HepG2 (cell line): ENCODE results near the gene ZNF91. TPM values are rescaled to one million over a fixed set of nuclear protein-coding genes. Genes with fewer than 3 reads are reported as not detected.

ENCODE experiments used
- ATAC-seq: fragments of 200-7000 bp; cut with Tn5 transposase; 3 replicates; pipeline ENCODE4 v1.9.1; 2020; ENCODE audit warnings: mild to moderate bottlenecking, moderate library complexity
- BruUV-seq: library from RNA; stranded (reverse); fragments of 400-500 nt; replicated peaks from 2 replicates; lab custom pipeline; 2021; lab: Mats Ljungman, UMichigan
- CTCF ChIA-PET: fragments of 300-600 bp; formaldehyde crosslinking; extraction: SDS; loops from one replicate; lab custom pipeline; 2021; ENCODE audit warnings: low total read pairs, inconsistent platforms, low intra/inter-chr PET ratio; lab: Yijun Ruan, JAX
- POLR2A ChIA-PET: fragments of 350-600 bp; sonication (Branson Sonifier 250); formaldehyde crosslinking; loops from one replicate; lab custom pipeline; 2020; ENCODE audit warnings: antibody characterized with exemption, inconsistent platforms; lab: Yijun Ruan, JAX
- DNase-seq: peaks from one replicate; pipeline ENCODE4 v3.0.0-alpha.2; 2015; ENCODE audit warnings: low spot score
- FAIRE-seq: peaks from 3 replicates; lab custom pipeline; 2011; peaks lifted over from hg19 to GRCh38; lab: Jason Lieb, UNC
- H2AFZ ChIP-seq: one replicate; pipeline ENCODE4 v1.6.1; 2011; ENCODE audit warnings: low read length, inconsistent platforms
- H3K27ac ChIP-seq: fragments of 300-600 bp; 3 replicates; pipeline ENCODE4 v1.8.0; 2011; ENCODE audit warnings: mixed run types, mild to moderate bottlenecking, mixed read lengths, low read length, inconsistent platforms; ENCODE audit not compliant: insufficient read depth; ENCODE audit errors: extremely low read length
- H3K27me3 ChIP-seq, 2 experiments: fragments of 200-600 bp in 1 of 2; 2 replicates in 1 of 2; 3 replicates in 1 of 2; pipeline versions ENCODE4 v1.6.0 to v1.8.0; 2011; ENCODE audit warnings: low read length in 2 of 2, mild to moderate bottlenecking in 2 of 2, moderate library complexity in 2 of 2, inconsistent platforms in 1 of 2; ENCODE audit not compliant: insufficient read depth in 2 of 2, control insufficient read depth in 1 of 2
- H3K36me3 ChIP-seq, 2 experiments: fragments of 200-600 bp in 1 of 2; replicated peaks in 1 of 2; 2 replicates in 1 of 2; 3 replicates in 1 of 2; pipeline versions ENCODE4 v1.5.1 to v1.8.0; 2011; ENCODE audit warnings: low read length in 2 of 2, inconsistent platforms in 1 of 2; ENCODE audit not compliant: insufficient read depth in 2 of 2, control insufficient read depth in 1 of 2
- H3K4me1 ChIP-seq: 2 replicates; pipeline ENCODE4 v1.5.1; 2012; ENCODE audit warnings: low read length, inconsistent platforms; ENCODE audit not compliant: insufficient read depth
- H3K4me2 ChIP-seq: 2 replicates; pipeline ENCODE4 v1.6.0; 2011; ENCODE audit warnings: low read depth, low read length, inconsistent platforms
- H3K4me3 ChIP-seq, 3 experiments: fragments of 200-600 bp in 1 of 3; sonication (generic), shearing (Covaris generic) in 1 of 3; replicated peaks in 1 of 3; 2 replicates each; pipeline ENCODE4 v1.5.1; 2011 to 2016; ENCODE audit warnings: low read length in 3 of 3, inconsistent platforms in 2 of 3, low read depth in 2 of 3, mild to moderate bottlenecking in 2 of 3, control low read depth in 1 of 3, mixed read lengths in 1 of 3; ENCODE audit not compliant: insufficient read depth in 1 of 3
- H3K79me2 ChIP-seq: one replicate; pipeline ENCODE4 v1.6.1; 2011; ENCODE audit warnings: low read length, inconsistent platforms; ENCODE audit not compliant: insufficient read depth
- H3K9ac ChIP-seq: 2 replicates; pipeline ENCODE4 v1.6.0; 2011; ENCODE audit warnings: mild to moderate bottlenecking, low read depth, low read length, inconsistent platforms; ENCODE audit not compliant: insufficient read depth
- H3K9me3 ChIP-seq: 2 replicates; pipeline ENCODE4 v1.5.1; 2012; ENCODE audit warnings: mild to moderate bottlenecking, low read length
- H4K20me1 ChIP-seq: 2 replicates; pipeline ENCODE4 v1.6.0; 2011; ENCODE audit warnings: inconsistent platforms, mild to moderate bottlenecking, low read length, moderate library complexity; ENCODE audit not compliant: insufficient read depth
- ADNP ChIP-seq: sonication (generic); formaldehyde crosslinking; IDR thresholded peaks from 2 replicates; pipeline ENCODE4 v1.4.0; 2020; ENCODE audit warnings: missing genetic modification reagents
- ATF3 ChIP-seq: sonication (generic); formaldehyde crosslinking; IDR thresholded peaks from 2 replicates; pipeline ENCODE4 v1.4.0; 2020; ENCODE audit warnings: missing genetic modification reagents
- BHLHE40 ChIP-seq: IDR thresholded peaks from 2 replicates; pipeline ENCODE4 v1.6.1; 2011; ENCODE audit warnings: low read length, improper control_type of control experiment
- ELF3 ChIP-seq: IDR thresholded peaks from 2 replicates; pipeline ENCODE4 v1.6.1; 2016; ENCODE audit warnings: missing genetic modification reagents, missing compliant biosample characterization
- FLYWCH1 ChIP-seq: sonication (generic); formaldehyde crosslinking; IDR thresholded peaks from 2 replicates; pipeline ENCODE4 v1.8.1; 2023; ENCODE audit warnings: mild to moderate bottlenecking, missing genetic modification reagents
- HMGXB3 ChIP-seq: sonication (generic); formaldehyde crosslinking; IDR thresholded peaks from 2 replicates; pipeline ENCODE4 v1.4.0; 2020; ENCODE audit warnings: missing genetic modification reagents, borderline replicate concordance
- PAXIP1 ChIP-seq: sonication (generic); formaldehyde crosslinking; conservative IDR thresholded peaks from 2 replicates; pipeline ENCODE4 v1.4.0; 2020; ENCODE audit warnings: mild to moderate bottlenecking, missing genetic modification reagents, moderate library complexity
- PITX1 ChIP-seq: sonication (generic); formaldehyde crosslinking; IDR thresholded peaks from 2 replicates; pipeline ENCODE4 v1.5.1; 2020; ENCODE audit warnings: mild to moderate bottlenecking, missing genetic modification reagents
- SMAD9 ChIP-seq: sonication (generic); formaldehyde crosslinking; IDR thresholded peaks from 2 replicates; pipeline ENCODE4 v1.5.1; 2020; ENCODE audit warnings: mild to moderate bottlenecking, missing genetic modification reagents
- TEAD3 ChIP-seq: optimal IDR thresholded peaks from 2 replicates; pipeline ENCODE3; 2016; ENCODE audit warnings: borderline replicate concordance
- XRCC5 ChIP-seq: fragments of 200-400 bp; formaldehyde crosslinking; optimal IDR thresholded peaks from 2 replicates; pipeline ENCODE3; 2017; ENCODE audit warnings: mild to moderate bottlenecking, low read length
- ZNF563 ChIP-seq: sonication (generic); formaldehyde crosslinking; IDR thresholded peaks from 2 replicates; pipeline ENCODE4 v1.8.0; 2022; ENCODE audit warnings: mild to moderate bottlenecking, moderate library complexity, missing genetic modification reagents
- WGBS: methylation state at CpG from one replicate; pipeline ENCODE4 v1.1.6; 2017; ENCODE audit warnings: low lambda C conversion rate; 5-methylcytosine and 5-hydroxymethylcytosine counted together
- in situ Hi-C: cut with HindIII; loops from 2 replicates; pipeline ENCODE4 v1.10.0; 2017; ENCODE audit warnings: low pct_unique_long_range_greater_than_20kb; ENCODE audit not compliant: extremely low pct_ligation_motif_present
- intact Hi-C: fragments of 100-400 bp; cut with micrococcal nuclease; formaldehyde crosslinking; loops from one replicate; pipeline ENCODE4 v1.10.0; 2022; ENCODE audit not compliant: unreplicated experiment
- polyA plus RNA-seq, 8 experiments: library from polyadenylated mRNA; depleted of rRNA in 3 of 8; stranded (reverse) in 7 of 8; unstranded in 1 of 8; fragments of >200 nt; fragmentation: Illumina TruSeq in 4 of 8; extraction: Trizol in 4 of 8; gene quantifications; 2 replicates each; pipeline versions ENCODE4 v1.2.1 to v1.2.3, GENCODE V29; 2011 to 2016; ENCODE audit warnings: low read depth in 4 of 8, missing spikeins in 1 of 8, mixed read lengths in 1 of 8; ENCODE audit not compliant: insufficient read depth in 1 of 8
- total RNA-seq, 5 experiments: library from RNA; depleted of rRNA; stranded (reverse); fragments of >200 nt; fragmentation: Illumina TruSeq; extraction: Trizol; gene quantifications; 2 replicates each; pipeline ENCODE4 v1.2.3, GENCODE V29; 2016; ENCODE audit warnings: low read depth in 1 of 5
- TF ChIP-seq, protein P1 (sequence below): sonication (generic); formaldehyde crosslinking; IDR thresholded peaks from 2 replicates; pipeline ENCODE4 v1.4.0; 2020; ENCODE audit warnings: missing genetic modification reagents, borderline replicate concordance

The ZNF91 gene
- total and polyA plus RNA-seq, 2 of the 13 experiments (the other 11 are each of a cell fraction or from before 2014, with no cell fraction given), result 19.4 to 21.5 TPM

GRCh38 chr19:23313196-23313595, 82.1 kb downstream of the ZNF91 start:
- H3K9me3 ChIP-seq, result peaks cover 100% of the 10 kb centered on the region
- no peaks in the 10 kb centered on the region for H3K79me2 ChIP-seq
- no peaks in the 10 kb centered on the region for H3K36me3 ChIP-seq
- POLR2A ChIA-PET, result no interaction called here
- no peak for ATAC-seq
- no peak overlapping the region for H3K4me2 ChIP-seq
- no peak overlapping the region for H2AFZ ChIP-seq
- H4K20me1 ChIP-seq, result no peaks in the 10 kb centered on the region
- FAIRE-seq, result no peak
- H3K4me1 ChIP-seq, result no peaks in the 10 kb centered on the region
- H3K4me3 ChIP-seq, result no peak overlapping the region
- DNase-seq, result no peak
- WGBS, result 14% methylated on average over 1 of the region's 2 CpGs
- CTCF ChIA-PET, result no interaction called here
- intact Hi-C loops, result no loop called here
- no peak overlapping the region for H3K9ac ChIP-seq
- no peak overlapping the region for H3K27ac ChIP-seq
- in situ Hi-C loops, result no loop called here
- no TSS peak for BruUV-seq
- H3K27me3 ChIP-seq, result no peaks in the 10 kb centered on the region
- TF ChIP-seq FLYWCH1 (CRISPR knock-in tag), result no peak
- TF ChIP-seq, protein P1, sequence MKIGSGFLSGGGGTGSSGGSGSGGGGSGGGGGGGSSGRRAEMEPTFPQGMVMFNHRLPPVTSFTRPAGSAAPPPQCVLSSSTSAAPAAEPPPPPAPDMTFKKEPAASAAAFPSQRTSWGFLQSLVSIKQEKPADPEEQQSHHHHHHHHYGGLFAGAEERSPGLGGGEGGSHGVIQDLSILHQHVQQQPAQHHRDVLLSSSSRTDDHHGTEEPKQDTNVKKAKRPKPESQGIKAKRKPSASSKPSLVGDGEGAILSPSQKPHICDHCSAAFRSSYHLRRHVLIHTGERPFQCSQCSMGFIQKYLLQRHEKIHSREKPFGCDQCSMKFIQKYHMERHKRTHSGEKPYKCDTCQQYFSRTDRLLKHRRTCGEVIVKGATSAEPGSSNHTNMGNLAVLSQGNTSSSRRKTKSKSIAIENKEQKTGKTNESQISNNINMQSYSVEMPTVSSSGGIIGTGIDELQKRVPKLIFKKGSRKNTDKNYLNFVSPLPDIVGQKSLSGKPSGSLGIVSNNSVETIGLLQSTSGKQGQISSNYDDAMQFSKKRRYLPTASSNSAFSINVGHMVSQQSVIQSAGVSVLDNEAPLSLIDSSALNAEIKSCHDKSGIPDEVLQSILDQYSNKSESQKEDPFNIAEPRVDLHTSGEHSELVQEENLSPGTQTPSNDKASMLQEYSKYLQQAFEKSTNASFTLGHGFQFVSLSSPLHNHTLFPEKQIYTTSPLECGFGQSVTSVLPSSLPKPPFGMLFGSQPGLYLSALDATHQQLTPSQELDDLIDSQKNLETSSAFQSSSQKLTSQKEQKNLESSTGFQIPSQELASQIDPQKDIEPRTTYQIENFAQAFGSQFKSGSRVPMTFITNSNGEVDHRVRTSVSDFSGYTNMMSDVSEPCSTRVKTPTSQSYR, result no peak
- TF ChIP-seq BHLHE40, result no peak
- TF ChIP-seq ATF3, result no peak
- TF ChIP-seq PITX1 (CRISPR knock-in tag), result no peak
- TF ChIP-seq PAXIP1, result no peak
- TF ChIP-seq SMAD9 (CRISPR knock-in tag), result no peak
- no peak for TF ChIP-seq ADNP (CRISPR knock-in tag)
- TF ChIP-seq XRCC5, result no peak
- no peak for TF ChIP-seq ZNF563 (CRISPR knock-in tag)
- no peak for TF ChIP-seq ELF3 (CRISPR knock-in tag)
- no peak for TF ChIP-seq HMGXB3 (CRISPR knock-in tag)
- no peak for TF ChIP-seq TEAD3 (CRISPR knock-in tag)
